HL-60 (cell line): ENCODE results near the gene POTEJ.
"Not testable (repeated sequence)": the region's sequence is repeated elsewhere in the genome, so short reads cannot be mapped to it uniquely, and the experiment has no call there.

Experiments used
- GABPA ChIP-seq: IDR thresholded peaks from 2 replicates; pipeline ENCODE4 v1.6.1; 2012; ENCODE audit warnings: low read depth
- POLR2AphosphoS5 ChIP-seq: IDR thresholded peaks from 2 replicates; pipeline ENCODE4 v1.6.1; 2012; ENCODE audit warnings: low read depth
- SPI1 ChIP-seq: IDR thresholded peaks from 2 replicates; pipeline ENCODE4 v1.6.1; 2012; ENCODE audit warnings: low read depth, mild to moderate bottlenecking, borderline replicate concordance
- TF ChIP-seq, protein P1 (sequence below): IDR thresholded peaks from one replicate; pipeline ENCODE4 v1.5.1; 2011; ENCODE audit warnings: low read length, control low read depth, inconsistent platforms; ENCODE audit not compliant: insufficient read depth
- TF ChIP-seq, protein P2 (sequence below): IDR thresholded peaks from 2 replicates; pipeline ENCODE4 v1.6.1; 2012; ENCODE audit warnings: low read depth; ENCODE audit not compliant: insufficient replicate concordance

DNA sequence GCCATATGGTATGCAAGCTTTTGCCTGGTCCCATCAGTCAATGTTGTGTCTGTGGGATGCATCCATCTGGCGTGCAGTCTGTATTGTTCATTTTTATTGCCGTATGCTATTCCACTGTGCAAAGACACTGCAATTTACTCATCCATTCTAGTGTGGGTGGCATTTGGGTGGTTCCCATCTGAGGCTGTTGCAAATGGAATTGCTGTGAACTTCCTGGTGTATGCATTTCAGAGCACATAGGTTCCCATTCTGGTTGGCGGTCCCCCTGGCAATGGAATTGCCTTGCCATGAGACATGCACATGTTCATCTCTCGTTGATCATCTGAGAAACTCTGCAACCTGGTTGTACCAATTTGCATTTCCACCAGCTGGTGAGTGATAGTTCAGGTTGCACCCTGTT is 33.7 kb upstream of the POTEJ start:
- TF ChIP-seq, protein P1, sequence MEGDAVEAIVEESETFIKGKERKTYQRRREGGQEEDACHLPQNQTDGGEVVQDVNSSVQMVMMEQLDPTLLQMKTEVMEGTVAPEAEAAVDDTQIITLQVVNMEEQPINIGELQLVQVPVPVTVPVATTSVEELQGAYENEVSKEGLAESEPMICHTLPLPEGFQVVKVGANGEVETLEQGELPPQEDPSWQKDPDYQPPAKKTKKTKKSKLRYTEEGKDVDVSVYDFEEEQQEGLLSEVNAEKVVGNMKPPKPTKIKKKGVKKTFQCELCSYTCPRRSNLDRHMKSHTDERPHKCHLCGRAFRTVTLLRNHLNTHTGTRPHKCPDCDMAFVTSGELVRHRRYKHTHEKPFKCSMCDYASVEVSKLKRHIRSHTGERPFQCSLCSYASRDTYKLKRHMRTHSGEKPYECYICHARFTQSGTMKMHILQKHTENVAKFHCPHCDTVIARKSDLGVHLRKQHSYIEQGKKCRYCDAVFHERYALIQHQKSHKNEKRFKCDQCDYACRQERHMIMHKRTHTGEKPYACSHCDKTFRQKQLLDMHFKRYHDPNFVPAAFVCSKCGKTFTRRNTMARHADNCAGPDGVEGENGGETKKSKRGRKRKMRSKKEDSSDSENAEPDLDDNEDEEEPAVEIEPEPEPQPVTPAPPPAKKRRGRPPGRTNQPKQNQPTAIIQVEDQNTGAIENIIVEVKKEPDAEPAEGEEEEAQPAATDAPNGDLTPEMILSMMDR = not testable (repeated sequence)
- TF ChIP-seq, protein P2, sequence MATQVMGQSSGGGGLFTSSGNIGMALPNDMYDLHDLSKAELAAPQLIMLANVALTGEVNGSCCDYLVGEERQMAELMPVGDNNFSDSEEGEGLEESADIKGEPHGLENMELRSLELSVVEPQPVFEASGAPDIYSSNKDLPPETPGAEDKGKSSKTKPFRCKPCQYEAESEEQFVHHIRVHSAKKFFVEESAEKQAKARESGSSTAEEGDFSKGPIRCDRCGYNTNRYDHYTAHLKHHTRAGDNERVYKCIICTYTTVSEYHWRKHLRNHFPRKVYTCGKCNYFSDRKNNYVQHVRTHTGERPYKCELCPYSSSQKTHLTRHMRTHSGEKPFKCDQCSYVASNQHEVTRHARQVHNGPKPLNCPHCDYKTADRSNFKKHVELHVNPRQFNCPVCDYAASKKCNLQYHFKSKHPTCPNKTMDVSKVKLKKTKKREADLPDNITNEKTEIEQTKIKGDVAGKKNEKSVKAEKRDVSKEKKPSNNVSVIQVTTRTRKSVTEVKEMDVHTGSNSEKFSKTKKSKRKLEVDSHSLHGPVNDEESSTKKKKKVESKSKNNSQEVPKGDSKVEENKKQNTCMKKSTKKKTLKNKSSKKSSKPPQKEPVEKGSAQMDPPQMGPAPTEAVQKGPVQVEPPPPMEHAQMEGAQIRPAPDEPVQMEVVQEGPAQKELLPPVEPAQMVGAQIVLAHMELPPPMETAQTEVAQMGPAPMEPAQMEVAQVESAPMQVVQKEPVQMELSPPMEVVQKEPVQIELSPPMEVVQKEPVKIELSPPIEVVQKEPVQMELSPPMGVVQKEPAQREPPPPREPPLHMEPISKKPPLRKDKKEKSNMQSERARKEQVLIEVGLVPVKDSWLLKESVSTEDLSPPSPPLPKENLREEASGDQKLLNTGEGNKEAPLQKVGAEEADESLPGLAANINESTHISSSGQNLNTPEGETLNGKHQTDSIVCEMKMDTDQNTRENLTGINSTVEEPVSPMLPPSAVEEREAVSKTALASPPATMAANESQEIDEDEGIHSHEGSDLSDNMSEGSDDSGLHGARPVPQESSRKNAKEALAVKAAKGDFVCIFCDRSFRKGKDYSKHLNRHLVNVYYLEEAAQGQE = not testable (repeated sequence)
- not testable (repeated sequence) for TF ChIP-seq POLR2AphosphoS5, GABPA, SPI1
